LNCaP clone FGC (cell line): ENCODE results near the gene GPC5.

Source experiments
- DNase-seq: peaks from one replicate; pipeline ENCODE4 v3.0.0-alpha.2; 2011; ENCODE audit warnings: low read depth
- H3K4me3 ChIP-seq: 2 replicates; pipeline ENCODE4 v1.5.1; 2011; ENCODE audit warnings: mild to moderate bottlenecking, low read depth, low read length, control low read depth
- TF ChIP-seq, protein P1 (sequence below): IDR thresholded peaks from 2 replicates; pipeline ENCODE4 v1.5.1; 2012; ENCODE audit warnings: mild to moderate bottlenecking; ENCODE audit not compliant: control insufficient read depth, insufficient read depth; ENCODE audit errors: extremely low read depth

Gene GPC5

GRCh38 chr13:92412996-92413395 is 1014.6 kb downstream of the GPC5 start:
- TF ChIP-seq, protein P1, sequence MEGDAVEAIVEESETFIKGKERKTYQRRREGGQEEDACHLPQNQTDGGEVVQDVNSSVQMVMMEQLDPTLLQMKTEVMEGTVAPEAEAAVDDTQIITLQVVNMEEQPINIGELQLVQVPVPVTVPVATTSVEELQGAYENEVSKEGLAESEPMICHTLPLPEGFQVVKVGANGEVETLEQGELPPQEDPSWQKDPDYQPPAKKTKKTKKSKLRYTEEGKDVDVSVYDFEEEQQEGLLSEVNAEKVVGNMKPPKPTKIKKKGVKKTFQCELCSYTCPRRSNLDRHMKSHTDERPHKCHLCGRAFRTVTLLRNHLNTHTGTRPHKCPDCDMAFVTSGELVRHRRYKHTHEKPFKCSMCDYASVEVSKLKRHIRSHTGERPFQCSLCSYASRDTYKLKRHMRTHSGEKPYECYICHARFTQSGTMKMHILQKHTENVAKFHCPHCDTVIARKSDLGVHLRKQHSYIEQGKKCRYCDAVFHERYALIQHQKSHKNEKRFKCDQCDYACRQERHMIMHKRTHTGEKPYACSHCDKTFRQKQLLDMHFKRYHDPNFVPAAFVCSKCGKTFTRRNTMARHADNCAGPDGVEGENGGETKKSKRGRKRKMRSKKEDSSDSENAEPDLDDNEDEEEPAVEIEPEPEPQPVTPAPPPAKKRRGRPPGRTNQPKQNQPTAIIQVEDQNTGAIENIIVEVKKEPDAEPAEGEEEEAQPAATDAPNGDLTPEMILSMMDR = no peak
- H3K4me3 ChIP-seq = no peak overlapping the region
- DNase-seq = no peak

DNA sequence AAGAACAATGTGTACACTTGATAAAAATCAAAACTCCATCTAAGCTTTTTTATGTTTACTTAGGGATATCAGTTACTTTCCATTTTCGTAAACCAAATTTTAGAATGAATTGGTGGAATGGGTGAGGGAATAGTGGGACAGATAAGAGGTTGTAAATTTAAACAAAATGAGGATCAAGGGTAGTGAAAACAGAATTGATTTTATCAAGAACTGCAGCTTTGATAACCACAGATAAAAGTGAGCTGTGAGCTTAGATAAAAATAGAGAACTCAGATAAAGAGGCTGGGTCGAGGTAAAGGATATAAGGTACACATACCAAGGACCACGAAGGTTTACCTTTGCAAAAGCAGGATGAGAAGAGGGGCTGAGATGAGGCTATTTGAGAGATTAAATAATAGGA is 1015.0 kb downstream of the GPC5 start:
- no peak for DNase-seq
- H3K4me3 ChIP-seq = no peak overlapping the region

DNA sequence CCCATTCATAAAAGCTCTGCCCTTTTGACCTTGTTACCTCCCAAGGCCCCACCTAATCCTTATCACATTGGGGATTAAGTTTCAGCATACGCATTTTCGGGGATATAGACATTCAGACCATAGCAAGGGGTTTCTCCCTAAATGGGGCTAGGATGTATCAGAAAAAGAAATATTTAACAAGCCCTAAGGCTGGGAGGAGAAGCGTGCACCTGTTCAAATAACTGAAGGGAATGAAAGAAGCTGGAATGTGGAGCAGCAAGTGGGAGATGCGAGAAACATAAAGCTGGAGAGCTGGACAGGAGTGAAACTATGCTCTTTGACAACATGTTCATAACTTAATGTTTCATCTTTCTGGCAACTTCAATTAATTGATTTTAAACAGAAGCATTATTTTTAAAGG is 1016.4 kb downstream of the GPC5 start:
- H3K4me3 ChIP-seq = no peak overlapping the region
- DNase-seq = no peak
- TF ChIP-seq, protein P1 = no peak

More for the DNA sequence above, 1015.0 kb downstream of the GPC5 start:
- TF ChIP-seq, protein P1 = no peak

DNA sequence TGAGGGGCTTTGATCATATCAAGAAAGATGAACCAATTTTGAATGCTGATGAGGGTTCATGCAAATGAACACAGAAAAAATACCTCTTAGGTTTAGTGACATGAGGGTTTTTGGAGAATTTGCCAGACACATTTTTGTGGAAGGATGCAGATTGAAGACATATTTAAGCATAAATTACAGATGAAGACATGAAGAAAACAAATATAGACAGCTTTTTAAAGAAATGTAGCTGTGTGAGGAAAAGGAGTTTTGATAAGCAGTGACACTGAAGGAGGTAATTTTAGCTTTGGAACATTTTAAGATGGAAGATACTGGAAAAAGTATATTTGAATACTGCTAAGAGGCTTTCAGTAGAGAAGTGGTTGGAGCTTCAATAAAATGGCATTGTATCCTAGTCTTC is 1017.4 kb downstream of the GPC5 start:
- H3K4me3 ChIP-seq = no peak overlapping the region
- TF ChIP-seq, protein P1 = no peak
- DNase-seq = no peak

GRCh38 chr13:92418818-92419412 is 1020.5 kb downstream of the GPC5 start:
- TF ChIP-seq, protein P1 = no peak
- no peak overlapping the region for H3K4me3 ChIP-seq
- DNase-seq = no peak

DNA sequence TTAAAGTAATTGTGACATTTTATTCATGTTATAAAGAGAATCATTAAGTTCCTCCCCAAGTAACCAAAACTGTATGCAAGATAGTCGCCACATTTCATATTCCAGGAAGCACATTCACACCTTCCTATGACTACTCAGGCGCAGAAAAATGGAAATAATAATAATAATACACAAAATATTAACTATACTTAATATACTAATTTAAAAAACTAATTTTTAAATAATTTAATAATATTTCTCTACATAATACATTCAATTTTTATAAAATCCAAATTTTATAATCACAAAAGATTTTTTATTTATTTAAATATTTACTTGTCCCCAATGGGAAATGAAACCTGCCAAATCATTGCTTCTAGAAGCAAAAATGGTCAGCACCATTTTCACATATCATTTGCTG is 1030.8 kb downstream of the GPC5 start:
- DNase-seq = no peak
- TF ChIP-seq, protein P1 = no peak
- no peak overlapping the region for H3K4me3 ChIP-seq

- DNase-seq = no peak
- no peak overlapping the region for H3K4me3 ChIP-seq
- TF ChIP-seq, protein P1 = no peak
Observed at GRCh38 chr13:92433386-92433785, 1035.0 kb downstream of the GPC5 start.
